Measurements from ENCODE around the gene SBF1.
A peak's percentile ranks its signal among the peaks of the same experiment; 100 is the strongest.

SBF1 gene

GRCh38 chr22:50485221-50486131 is 10.6 kb upstream of the SBF1 start:
- DNase-seq (ENCODE audit: low read depth), result no peak

- no peak for DNase-seq (ENCODE audit: low read depth)
These were observed 9.4 kb upstream of the SBF1 start for GRCh38 chr22:50483977-50484853.

- no peak for DNase-seq (ENCODE audit: low read depth)
These were observed 8.7 kb upstream of the SBF1 start for GRCh38 chr22:50483556-50483955.

GRCh38 chr22:50483106-50483505 is 8.3 kb upstream of the SBF1 start:
- DNase-seq (ENCODE audit: low read depth), result no peak

GRCh38 chr22:50482107-50483074 is 7.6 kb upstream of the SBF1 start:
- DNase-seq (ENCODE audit: low read depth), result no peak

GRCh38 chr22:50481440-50482106 is 6.7 kb upstream of the SBF1 start, which contains the start of gene ADM2:
ADM2 (plus strand) TSS chr22:50481543; CDS start chr22:50481848, 305 bp downstream.
- DNase-seq (ENCODE audit: low read depth), result no peak

- no peak for DNase-seq (ENCODE audit: low read depth)
These were observed 6.2 kb upstream of the SBF1 start for GRCh38 chr22:50481045-50481439.

GRCh38 chr22:50479721-50480120 is 4.9 kb upstream of the SBF1 start:
- no peak for DNase-seq (ENCODE audit: low read depth)

GRCh38 chr22:50477923-50478322 is 3.1 kb upstream of the SBF1 start:
- no peak for DNase-seq (ENCODE audit: low read depth)

- no peak for DNase-seq (ENCODE audit: low read depth)
These were observed 2.0 kb upstream of the SBF1 start for GRCh38 chr22:50476868-50477267.

- DNase-seq (ENCODE audit: low read depth), result no peak
These were observed 792 bp upstream of the SBF1 start for GRCh38 chr22:50475652-50476002.

- DNase-seq (ENCODE audit: low read depth), result no peak
These were observed 772 bp downstream of the SBF1 start for GRCh38 chr22:50473855-50474671.

- no peak for DNase-seq (ENCODE audit: low read depth)
These were observed 1.7 kb downstream of the SBF1 start for GRCh38 chr22:50473088-50473487.

GRCh38 chr22:50471962-50472361 is 2.9 kb downstream of the SBF1 start:
- no peak for DNase-seq (ENCODE audit: low read depth)

- DNase-seq (ENCODE audit: low read depth), result no peak
These were observed 3.5 kb downstream of the SBF1 start for GRCh38 chr22:50471197-50471847.

- no peak for DNase-seq (ENCODE audit: low read depth)
These were observed 4.3 kb downstream of the SBF1 start for GRCh38 chr22:50470491-50470890.

GRCh38 chr22:50469377-50470305 is 5.2 kb downstream of the SBF1 start:
- DNase-seq (ENCODE audit: low read depth), result peak; percentile 61

- DNase-seq (ENCODE audit: low read depth), result no peak
These were observed 6.2 kb downstream of the SBF1 start for GRCh38 chr22:50468626-50469025.
